OCI-M2 (cell line): ENCODE data around the gene PCSK4.
"Not testable (repeated sequence)": the region's sequence is repeated elsewhere in the genome, so short reads cannot be mapped to it uniquely, and the experiment has no call there.

ENCODE experiments used
- DNase-seq: peaks from one replicate; lab custom pipeline; 2025; ENCODE audit not compliant: unreplicated experiment; lab: John Stamatoyannopoulos, UW

The PCSK4 gene

DNA sequence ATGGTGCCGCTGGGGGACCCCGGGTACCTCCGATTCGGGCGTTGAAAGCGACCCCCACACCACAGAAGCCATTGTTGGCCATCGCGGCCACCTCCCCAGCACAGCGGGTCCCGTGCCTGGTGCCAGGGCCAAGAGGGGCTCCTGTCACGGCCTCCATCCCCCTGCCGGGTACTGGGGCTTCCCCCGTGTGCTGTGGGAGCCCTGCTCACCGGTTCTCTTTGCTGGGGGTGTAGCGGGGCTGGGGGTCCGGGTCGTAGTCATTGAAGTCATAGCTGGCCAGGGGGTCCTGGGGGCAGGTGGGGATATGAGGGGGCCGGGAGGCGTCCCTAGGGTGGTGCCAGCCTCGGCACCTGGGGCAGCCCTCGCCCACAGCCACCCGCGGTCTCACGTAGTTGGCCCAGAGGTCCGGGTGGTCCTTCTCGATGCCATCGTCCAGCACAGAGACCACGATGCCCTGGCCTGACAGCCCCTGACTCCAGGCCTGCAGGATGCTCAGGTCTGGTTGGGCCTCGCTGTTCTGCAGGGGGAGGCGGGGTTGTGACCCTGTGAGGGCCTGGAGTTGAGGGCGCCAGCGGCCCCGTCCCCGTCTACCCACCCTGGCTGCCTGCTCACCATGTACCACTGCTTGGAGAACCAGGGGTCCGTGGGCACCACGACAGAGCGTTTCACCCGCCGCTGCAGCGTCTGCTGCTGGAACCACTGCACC is 2.4 kb downstream of the PCSK4 start:
- DNase-seq = no peak

DNA sequence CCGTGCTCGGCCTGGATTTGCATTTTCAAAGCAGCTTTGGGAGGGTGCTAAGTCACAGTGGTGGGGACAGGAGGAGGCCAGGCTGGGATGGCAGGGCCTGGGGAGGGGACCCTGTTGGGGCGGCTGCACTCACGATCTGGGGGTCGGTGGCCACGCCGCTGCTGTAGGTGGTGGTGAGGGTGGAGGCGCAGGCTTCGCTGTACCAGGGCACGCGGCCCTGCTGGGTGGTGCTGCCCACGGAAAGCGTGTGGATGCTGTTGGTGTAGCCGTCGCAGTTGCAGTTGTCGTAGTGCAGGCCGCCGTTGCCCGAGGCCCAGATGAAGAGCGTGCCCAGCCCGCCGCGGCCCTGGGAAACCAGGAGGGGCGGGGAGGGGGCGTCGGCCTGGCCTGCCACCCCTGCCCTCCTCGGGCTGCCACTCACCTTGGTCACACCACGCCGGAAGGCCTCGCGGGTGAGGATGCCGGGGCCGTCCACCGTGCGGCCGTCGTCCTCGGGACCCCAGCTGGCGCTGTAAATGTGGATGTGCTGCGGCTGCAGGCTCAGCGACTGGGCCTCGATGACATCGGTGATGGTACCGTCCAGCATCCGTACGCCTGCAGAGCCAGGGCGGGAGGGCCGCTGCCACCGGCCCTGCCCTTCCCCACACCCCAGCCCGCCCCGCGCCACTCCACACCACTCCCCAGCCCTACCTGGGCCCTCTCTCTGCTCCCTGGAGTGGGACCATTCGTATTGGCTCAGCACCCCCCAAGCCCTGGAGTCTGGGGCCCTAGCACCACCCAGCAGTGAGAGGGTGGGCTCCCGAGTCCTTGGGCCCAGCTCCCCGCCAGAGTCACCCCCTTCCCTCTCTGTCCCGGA is 3.2 kb downstream of the PCSK4 start:
- DNase-seq = no peak

DNA sequence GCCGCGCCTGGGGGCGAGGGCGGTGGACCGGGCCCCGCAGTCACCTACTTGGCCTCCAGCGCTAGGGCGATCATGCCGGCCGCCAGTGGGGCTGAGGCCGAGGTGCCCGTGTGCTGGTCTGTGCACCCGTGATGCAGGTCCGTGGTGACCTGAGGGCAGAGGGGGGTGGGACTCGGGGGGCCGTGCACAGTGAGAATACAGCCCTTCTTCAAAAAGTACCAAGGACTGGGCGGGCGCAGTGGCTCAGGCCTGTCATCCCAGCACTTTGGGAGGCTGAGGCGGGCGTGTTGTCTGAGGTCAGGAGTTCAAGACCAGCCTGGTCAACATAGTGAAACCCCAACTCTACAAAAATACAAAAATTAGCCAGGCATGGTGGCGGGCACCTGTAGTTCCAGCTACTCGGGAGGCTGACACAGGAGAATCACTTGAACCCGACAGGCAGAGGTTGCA is 6.1 kb downstream of the PCSK4 start:
- DNase-seq = no peak

DNA sequence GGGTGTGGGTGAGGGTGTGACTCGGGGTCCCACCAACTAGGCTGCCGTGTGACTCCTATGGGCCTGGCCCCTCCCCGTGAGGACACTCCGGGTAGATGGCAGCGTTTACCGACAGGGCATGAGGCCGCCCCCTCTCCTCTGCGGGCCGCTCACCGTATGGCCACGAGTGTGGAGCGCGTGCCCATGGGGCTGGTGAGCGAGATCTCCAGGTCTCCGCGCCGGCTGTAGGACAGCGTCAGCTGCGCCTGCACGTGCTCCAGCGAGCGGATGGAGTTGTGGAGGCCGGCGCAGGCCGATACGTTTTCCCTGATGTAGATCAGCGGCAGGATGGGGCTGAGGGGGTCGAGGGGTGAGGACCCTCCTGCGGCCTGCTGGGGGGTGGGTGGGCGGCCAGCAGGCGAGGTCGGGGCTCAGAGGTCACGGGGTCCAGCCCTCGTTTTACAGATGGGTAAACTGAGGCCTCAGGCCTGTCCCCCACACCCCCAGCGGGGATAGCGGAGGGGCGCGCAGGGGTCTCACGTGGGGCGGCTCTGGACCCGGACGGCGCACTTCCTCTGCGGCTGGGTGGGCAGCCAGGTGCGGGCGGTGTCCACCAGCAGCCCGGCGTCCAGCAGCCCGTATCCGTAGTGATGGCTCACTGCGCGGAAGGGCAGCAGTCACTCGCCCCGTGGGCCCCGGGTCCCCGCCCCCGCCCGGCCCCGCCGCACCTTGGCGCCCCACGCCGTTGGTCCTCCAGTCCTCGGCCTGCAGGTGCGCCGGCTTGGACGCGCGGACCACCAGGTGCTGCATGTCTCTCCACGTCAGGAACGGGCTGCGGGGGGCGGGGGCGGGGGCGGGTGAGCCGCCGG is 6.8 kb downstream of the PCSK4 start:
- DNase-seq = no peak

DNA sequence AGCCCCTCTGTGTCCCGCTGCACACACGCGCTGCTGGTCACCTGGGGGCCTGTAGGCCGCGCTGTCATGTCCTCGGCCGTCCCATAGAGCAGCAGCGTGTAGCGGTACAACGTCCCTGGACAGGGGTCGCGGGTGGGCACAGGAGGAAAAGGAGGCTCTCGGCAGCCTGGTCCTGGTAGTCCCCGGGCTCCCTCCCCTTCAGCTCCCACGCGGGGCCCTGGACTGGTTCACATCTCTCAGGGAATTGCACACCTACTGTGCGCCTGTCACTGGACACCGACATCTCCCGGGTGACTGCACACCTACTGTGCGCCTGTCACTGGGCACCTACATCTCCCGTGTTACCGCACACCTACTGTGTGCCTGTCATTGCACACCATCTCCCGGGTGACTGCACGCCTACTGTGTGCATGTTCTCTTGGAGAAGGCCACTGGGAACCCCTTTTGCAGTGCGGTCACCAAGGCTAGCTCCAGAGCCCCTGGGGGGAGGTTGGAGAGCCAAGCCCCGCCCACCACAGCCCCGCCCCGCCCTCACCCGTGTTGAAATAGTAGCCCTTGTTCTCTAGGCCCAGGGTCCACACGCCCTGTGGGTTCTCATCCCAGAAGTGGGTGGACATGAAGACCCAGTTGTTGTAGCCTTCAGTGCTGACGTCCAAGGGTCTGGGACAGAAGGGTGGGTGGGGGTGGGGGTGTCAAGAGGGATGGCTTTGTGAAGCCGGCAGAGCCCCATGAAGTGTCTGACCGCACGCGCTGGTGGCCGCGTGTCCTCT is 7.6 kb downstream of the PCSK4 start:
- DNase-seq = no peak

DNA sequence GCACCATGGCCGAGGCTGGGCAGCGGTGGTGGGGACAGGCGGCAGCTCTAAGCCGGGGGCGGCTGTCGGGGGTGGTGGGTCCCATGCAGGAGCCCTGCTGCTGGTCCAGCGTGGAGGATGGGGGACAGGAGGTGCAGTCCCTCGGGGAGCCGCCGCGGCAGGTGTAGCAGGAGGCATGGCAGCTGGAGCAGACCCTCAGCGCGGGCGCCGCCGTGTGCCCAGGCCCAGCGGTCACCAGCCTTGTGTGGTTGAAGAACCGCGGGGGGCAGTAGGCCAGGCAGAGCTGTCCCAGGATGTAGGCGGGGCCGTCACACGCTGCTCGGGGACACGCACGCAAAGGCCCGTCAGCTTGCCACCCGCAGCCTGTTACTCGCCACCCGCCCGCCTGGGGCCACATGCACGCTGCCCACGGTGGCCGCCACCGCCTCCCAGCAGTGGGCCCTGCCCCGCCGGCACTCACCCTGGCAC is 8.2 kb downstream of the PCSK4 start:
- no peak for DNase-seq

DNA sequence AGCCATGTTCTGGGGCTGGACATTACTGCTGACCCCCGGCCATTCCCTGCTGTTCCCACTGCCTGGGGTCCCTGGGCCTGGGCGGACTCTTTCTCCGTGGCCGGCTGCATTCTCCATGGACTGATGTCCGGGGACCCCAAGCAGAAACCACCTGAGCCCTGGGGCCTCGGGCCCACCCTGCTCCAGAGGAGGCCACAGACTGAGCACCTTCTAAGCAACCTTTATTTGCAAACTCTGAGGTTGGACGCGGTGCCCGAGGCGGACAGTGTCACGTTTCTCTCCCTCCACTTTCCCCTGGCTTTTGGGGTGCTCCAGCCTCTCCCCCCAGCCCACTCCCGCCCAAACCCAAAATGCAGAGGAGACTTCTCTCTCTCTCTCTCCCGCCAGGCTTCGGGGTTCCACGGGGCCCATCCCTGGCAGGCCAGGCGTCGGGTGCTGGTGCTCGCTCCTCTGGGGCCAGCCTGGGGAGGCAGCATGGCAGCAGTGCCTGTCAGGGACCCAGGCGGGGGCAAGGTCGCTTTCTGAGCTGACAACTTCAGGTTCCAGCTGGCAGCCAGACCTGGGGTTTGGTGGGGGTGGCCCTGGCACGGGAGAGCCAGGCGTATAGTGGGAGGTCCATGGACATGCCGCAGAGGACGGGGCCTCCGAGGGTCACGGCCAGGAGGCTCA is 8.8 kb downstream of the PCSK4 start:
- DNase-seq = no peak

DNA sequence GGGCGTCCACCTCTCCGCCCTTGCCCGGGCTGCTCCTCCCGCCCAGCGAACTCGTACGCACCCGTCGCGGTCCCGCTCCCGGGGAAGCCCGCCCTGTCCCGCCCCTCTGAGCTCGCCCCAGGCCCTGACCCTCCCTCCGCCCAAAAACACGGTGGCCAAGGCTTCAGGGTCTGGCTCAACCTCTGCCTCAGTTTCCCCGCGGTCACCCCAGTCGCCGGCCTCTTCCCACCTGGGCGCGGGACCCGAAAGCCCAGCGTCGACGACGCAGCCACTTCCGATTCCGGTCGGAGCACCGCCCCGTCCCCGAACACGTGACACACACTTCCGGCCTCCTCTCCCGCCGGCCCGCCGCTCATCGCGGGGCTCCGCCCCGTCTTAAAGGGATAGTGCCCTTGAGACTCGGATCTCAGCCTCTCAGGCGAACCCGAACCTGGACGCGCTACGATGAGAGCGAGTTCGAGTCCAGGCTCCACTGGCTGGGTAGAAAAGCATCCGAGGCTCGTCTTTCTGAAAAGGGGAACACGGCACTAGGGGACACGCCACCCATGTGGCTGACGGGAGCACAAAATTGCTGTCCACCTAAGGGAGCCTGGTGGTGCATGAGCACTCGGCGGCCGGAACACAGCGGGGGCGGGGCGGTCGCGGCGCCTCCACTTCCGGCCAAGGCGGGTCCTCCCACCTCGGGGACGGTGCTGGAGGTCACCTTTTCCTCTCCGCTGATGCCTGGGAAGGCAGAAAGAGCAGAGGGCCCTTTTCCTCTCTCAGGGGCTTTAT is 11.0 kb downstream of the PCSK4 start, which contains the start of gene C19orf25:
TSS of gene C19orf25 (minus strand) at position 282 of the 774 bp plus-strand sequence. CDS start 312 bp downstream, outside the sequence.
- DNase-seq = peak; percentile 85

DNA sequence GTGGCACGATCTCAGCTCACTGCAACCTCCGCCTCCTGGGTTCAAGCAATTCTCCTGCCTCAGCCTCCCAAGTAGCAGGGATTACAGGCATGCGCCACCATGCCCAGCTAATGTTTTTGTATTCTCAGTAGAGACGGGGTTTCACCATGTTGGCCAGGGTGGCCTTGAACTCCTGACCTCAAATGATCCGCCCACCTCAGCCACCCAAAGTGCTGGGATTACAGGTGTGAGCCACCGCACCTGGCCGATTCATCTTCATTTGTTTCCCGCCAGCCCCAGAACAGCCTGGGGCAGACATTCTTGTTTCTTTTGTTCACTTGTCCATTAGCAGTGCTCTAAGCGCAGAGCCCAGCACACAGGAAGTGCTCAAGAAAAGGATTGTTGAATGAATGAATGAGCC is 13.1 kb downstream of the PCSK4 start:
- not testable (repeated sequence) for DNase-seq

DNA sequence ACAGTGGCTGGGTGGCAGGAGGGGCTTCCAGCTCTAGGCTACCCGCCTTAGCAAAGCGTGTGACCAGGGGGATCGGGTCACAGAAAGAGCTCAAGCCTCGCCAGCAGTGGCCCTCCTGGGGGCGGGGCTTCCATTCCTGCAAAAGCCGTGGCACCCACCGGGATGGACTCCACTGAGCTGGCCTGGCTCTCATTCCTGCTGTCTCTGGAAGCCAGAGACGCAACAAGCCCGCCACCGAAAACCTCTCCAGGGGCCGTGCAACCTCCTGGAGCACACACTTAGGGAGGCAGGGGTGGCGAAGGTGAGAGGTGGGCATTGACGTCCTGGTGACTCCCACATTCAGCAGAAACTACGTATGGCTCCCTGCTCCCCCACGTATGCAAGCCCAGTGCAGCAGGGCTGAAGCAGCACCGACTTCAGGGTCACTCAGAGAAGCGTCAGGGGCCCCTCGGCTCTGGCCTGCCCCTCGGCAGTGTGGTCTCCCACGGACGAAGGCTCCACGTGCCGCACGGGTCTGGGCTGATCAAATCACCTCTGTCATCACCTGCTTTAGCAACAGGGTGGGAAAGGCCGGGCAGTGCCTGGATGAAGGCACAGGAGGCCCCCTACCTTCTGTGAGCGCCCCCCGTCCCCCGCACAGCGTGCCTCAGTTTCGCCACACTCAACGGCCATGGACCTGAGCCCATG is 14.3 kb downstream of the PCSK4 start:
- no peak for DNase-seq

DNA sequence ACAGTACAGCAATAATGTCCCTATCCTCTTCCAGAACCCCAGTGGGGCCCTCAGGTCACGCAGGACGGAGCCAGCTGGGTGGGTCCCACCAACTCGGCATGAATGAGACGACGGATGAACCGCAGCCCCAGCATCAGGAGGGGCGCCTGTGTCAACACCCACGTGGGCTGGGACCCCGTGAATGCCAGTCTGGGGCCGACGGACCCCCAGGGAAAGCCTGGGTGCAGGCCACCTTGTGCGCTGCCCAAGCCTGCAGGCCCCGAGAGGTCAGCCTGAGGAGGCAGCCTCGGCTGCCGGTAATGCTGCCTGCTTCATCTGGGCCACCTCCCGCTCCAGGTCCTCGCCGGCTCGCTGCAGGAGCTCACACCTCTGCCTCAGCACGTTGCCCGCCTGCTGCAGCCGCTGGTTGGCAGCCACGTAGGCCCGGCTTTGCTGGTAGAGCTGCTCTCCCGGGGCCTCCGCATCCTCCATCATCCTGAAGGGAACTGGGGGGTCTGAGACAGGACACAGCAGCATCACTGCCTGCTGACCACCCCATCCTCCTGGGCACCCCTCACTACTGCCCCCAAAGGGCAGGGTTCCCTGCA is 15.3 kb downstream of the PCSK4 start:
- DNase-seq = no peak

DNA sequence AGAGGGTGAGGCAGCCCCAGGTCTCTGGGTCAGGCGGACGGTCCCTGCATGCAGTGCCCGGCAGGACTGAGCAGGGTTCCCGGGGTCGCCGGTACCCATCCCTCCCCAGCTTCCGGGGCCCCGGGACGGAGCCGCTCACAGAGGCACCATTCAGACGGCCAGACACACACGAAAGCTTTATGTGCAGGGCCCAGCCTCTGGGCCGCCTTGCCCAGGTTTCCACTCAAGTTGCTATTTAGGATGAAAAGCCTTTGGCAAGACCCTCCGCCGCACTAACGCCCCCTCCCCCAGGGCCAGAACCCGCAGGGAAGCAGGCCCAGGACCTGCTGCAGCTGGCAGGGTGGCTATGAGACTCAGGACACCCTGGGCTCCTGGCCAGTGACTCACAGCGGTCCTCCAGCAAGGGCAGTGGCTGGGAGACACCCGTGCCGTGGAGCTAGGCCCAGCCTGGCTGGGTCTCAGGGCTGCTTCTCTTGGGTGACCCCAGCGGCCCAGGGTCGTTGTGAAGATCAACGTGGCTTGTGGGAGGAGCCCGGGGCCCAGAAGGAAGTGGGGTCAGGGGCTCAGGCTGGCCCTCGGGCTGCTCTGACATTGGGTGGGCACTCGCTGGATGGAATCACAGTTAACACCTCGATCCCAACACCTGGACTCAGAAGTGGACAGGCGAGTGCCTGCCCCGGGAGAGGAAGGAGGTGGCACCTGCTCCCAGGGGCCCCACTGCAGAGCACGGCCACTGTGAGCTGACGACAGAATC is 16.0 kb downstream of the PCSK4 start:
- no peak for DNase-seq

DNA sequence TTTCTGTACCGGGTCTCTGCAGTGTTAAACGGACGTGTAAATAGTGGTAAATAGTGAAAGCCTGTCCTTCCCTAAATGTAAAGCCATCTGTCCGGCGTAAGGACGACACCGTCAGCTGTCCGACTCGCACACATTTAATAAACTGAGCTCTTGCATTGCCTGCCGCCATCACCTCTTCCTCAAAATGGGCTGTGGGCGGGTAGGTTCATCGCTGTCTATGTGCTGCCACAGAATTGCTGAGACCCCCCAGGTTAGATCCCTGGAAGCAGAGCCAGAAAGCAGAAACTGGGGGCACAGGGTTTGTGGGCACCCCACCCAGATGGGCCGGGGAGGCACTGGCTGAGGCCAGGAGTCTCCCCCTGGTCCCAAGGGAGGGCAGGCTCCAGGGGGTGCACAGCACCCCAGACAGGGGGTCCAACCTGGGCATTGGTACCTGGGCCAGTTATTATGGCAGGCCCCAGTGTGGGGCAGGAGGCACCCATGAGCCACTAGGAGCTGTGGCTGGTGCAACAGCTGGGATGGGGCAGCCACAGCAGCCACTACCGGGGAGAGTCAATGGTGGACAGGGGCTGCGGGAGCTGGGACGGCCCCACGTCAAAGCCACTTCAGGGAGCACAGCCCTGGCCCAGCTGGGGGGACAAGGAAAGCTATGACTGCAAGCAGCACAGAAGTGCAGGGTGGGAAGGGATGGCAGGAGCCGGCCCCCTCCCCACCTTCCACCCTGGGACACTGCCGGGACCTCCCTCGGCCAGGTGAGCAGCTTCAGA is 16.9 kb downstream of the PCSK4 start:
- no peak for DNase-seq

DNA sequence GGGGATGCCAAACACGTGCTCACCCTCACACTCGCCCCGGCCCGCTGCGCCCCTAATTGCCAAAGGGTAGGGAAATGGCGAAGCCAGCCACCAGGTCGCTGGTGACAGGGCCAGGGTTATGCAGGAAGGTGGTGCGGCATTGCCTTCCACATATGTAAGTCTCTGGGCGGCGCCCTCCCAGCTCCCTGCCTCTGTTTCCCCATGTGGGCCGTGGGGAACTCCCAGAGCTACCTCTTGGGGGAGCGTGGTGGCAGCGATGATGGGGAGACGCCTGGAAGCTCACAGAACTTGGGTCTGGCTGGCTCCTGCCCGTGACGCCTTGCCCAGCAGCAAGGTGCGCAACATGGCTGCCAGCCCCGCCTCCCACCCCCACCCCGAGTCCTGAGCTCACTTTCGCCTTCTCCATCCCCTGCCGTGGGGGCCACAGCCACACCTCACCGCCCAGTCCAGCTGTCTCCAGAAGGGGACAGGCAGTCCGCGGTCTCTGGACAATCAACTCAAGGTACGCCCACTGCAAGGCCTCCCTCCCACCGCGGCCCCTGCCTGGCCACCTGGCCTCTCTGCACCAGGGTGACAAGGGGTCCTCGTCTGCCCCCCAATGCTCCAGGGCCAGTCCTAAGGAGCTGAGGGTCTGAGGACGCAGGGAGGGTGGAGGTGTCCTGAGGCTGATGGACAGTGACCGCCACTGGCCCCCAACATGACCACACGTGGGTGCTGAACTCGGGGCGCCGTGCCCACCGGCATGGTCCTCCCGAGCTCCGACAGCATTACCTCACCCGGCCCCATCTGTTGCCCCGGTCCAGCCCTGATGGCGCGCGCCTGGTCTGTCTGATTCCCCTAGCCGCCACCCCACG is 17.7 kb downstream of the PCSK4 start:
- DNase-seq = no peak

DNA sequence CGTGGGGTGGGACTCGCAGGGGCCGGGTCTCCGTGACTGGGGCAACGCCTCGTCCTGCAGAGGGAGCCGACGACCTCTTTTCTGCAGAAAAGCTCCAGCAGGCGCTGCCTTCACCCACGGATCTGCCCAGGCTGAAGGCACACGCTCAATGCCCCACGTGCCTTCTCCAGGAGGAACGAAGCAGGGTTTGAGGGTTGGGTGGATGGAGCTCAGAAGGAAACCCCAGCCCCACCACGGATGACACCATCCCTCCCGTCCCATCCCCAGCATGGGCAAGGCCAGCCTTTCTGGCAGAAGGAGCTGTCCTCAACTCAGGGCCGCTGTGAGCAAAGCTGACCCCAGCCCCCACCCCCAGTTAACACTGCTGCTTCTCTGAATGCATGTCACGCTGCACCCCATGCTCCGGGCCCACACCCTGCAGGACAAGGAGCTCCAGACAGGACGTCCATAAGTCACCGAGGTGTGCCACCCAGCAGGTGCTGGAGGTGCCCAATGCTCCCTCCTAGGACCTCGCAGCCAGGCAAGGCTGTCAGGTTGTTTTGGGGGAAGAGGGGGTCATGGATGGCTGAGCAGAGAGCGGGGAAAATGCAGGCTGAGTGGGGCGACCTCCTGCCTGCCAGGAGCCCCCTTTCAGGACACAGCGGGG is 18.5 kb downstream of the PCSK4 start:
- no peak for DNase-seq
